Testis (tissue), 2 donors: ENCODE measurements around the gene CDH12.

Experiments used
- POLR2A ChIP-seq: fragments of 450-650 bp; IDR thresholded peaks from one replicate; pipeline ENCODE4 v1.6.1; 2017; ENCODE audit warnings: antibody characterized with exemption, mild to moderate bottlenecking, moderate library complexity
- TF ChIP-seq, protein P1 (sequence below), 3 experiments: fragments of 450-650 bp in 2 of 3; fragments of 200-600 bp in 1 of 3; sonication (generic) in 1 of 3; IDR thresholded peaks; one replicate each; pipeline ENCODE4 v1.5.1; 2016 to 2019; ENCODE audit warnings: antibody characterized with exemption in 3 of 3, mild to moderate bottlenecking in 2 of 3, moderate library complexity in 1 of 3

GRCh38 chr5:22892441-22892840 is 39.3 kb upstream of the CDH12 start:
- TF ChIP-seq, protein P1, sequence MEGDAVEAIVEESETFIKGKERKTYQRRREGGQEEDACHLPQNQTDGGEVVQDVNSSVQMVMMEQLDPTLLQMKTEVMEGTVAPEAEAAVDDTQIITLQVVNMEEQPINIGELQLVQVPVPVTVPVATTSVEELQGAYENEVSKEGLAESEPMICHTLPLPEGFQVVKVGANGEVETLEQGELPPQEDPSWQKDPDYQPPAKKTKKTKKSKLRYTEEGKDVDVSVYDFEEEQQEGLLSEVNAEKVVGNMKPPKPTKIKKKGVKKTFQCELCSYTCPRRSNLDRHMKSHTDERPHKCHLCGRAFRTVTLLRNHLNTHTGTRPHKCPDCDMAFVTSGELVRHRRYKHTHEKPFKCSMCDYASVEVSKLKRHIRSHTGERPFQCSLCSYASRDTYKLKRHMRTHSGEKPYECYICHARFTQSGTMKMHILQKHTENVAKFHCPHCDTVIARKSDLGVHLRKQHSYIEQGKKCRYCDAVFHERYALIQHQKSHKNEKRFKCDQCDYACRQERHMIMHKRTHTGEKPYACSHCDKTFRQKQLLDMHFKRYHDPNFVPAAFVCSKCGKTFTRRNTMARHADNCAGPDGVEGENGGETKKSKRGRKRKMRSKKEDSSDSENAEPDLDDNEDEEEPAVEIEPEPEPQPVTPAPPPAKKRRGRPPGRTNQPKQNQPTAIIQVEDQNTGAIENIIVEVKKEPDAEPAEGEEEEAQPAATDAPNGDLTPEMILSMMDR (IDR thresholded peaks at IDR 0.05) = no peak
- no peak for TF ChIP-seq POLR2A
